ENCODE data around the gene LAMC3. TPM values are rescaled to one million over a fixed set of nuclear protein-coding genes. Genes with fewer than 3 reads are reported as not detected.

The LAMC3 gene
- polyA plus RNA-seq, 1 of the 3 experiments (the other 2 are of a cell fraction): 0.07 TPM

GRCh38 chr9:131085370-131086122 is 76.6 kb downstream of the LAMC3 start:
- Histone ChIP-seq H3K4me1 (ENCODE audit: control insufficient read depth in 1 of 2, insufficient read depth in 2 of 2, low read depth in 1 of 2, low read length in 1 of 2) (no peaks in the 10 kb centered on the region; a peak in 1 of 4 replicates), H3K27me3 (ENCODE audit: insufficient read depth) (peaks cover 13% of the 10 kb centered on the region; the same call in 1 of the 2 replicates), H3F3A (replicated peaks; ENCODE audit: insufficient read depth) (no peaks in the 10 kb centered on the region), H3K9me2 (no peaks in the 10 kb centered on the region), H3K9ac (no peak overlapping the region), H3K4me3 (ENCODE audit: low read depth in 2 of 2, low read length in 1 of 2) (no peak overlapping the region), H3K79me2 (ENCODE audit: insufficient read depth) (no peaks in the 10 kb centered on the region), H2AFZ (ENCODE audit: low read depth) (no peak overlapping the region), H3K27ac (ENCODE audit: low read depth in 2 of 2, low read length in 1 of 2) (no peak overlapping the region), H4K20me1 (ENCODE audit: insufficient read depth) (no peaks in the 10 kb centered on the region), H3K4me2 (no peak overlapping the region), H3K36me3 (replicated peaks in 1 of 2; ENCODE audit: control insufficient read depth in 1 of 2, insufficient read depth in 2 of 2, low read length in 1 of 2) (no peaks in the 10 kb centered on the region), H3K9me3 (no peaks in the 10 kb centered on the region)
- ChIA-PET CTCF (interaction anchor here (1.1 to 3.7 kb wide), 3 partner anchors 9 to 39 kb away, joined by 4 to 15 read pairs (median 6); no protein-coding TSS in a partner anchor), POLR2A (no interaction called here)
- no peak for DNase-seq
- 63% methylated on average over 23 of the region's 23 CpGs for WGBS (ENCODE audit: low lambda C conversion rate)
- TF ChIP-seq NFIC (IDR thresholded peaks at IDR 0.05; ENCODE audit: borderline replicate concordance) (no peak), FOSL2 (IDR thresholded peaks at IDR 0.05; ENCODE audit: borderline replicate concordance, low read depth) (no peak), JUND (IDR thresholded peaks at IDR 0.05) (no peak), FOXJ3 (CRISPR knock-in tag; IDR thresholded peaks at IDR 0.05) (no peak), TEAD4 (IDR thresholded peaks at IDR 0.05; ENCODE audit: borderline replicate concordance, insufficient read depth) (no peak), TCF12 (IDR thresholded peaks at IDR 0.05) (no peak), FOXM1 (IDR thresholded peaks at IDR 0.05; ENCODE audit: low read depth) (no peak)

GRCh38 chr9:131087354-131087893 is 78.5 kb downstream of the LAMC3 start:
- Histone ChIP-seq H3K4me2 (no peak overlapping the region), H3K4me3 (ENCODE audit: low read depth in 2 of 2, low read length in 1 of 2) (no peak overlapping the region), H3K36me3 (replicated peaks in 1 of 2; ENCODE audit: control insufficient read depth in 1 of 2, insufficient read depth in 2 of 2, low read length in 1 of 2) (no peaks in the 10 kb centered on the region), H3K9me3 (no peaks in the 10 kb centered on the region), H4K20me1 (ENCODE audit: insufficient read depth) (no peaks in the 10 kb centered on the region), H3K4me1 (ENCODE audit: control insufficient read depth in 1 of 2, insufficient read depth in 2 of 2, low read depth in 1 of 2, low read length in 1 of 2) (peaks cover 0 to 7% of the 10 kb centered on the region in 2 experiments; a peak in 1 of 4 replicates), H3F3A (replicated peaks; ENCODE audit: insufficient read depth) (no peaks in the 10 kb centered on the region), H2AFZ (ENCODE audit: low read depth) (no peak overlapping the region), H3K9me2 (no peaks in the 10 kb centered on the region), H3K9ac (no peak overlapping the region), H3K27me3 (ENCODE audit: insufficient read depth) (peaks cover 7% of the 10 kb centered on the region; the same call in 1 of the 2 replicates), H3K27ac (ENCODE audit: low read depth in 2 of 2, low read length in 1 of 2) (no peak overlapping the region), H3K79me2 (ENCODE audit: insufficient read depth) (no peaks in the 10 kb centered on the region)
- TF ChIP-seq RXRA (IDR thresholded peaks at IDR 0.05; ENCODE audit: borderline replicate concordance, low read depth) (no peak), MAX (IDR thresholded peaks at IDR 0.05; ENCODE audit: low read depth) (no peak), TCF12 (IDR thresholded peaks at IDR 0.05) (no peak), TAF1 (IDR thresholded peaks at IDR 0.05; ENCODE audit: borderline replicate concordance, low read depth, low read length) (no peak), USF2 (IDR thresholded peaks at IDR 0.05; ENCODE audit: borderline replicate concordance, low read depth, low read length) (no peak), CHD2 (IDR thresholded peaks at IDR 0.05; ENCODE audit: low read length, partially characterized antibody) (no peak), ZBTB33 (IDR thresholded peaks at IDR 0.05; ENCODE audit: borderline replicate concordance, low read depth) (no peak), PBX3 (IDR thresholded peaks at IDR 0.05) (no peak)
- WGBS (ENCODE audit: low lambda C conversion rate): 81% methylated on average over 8 of the region's 19 CpGs
- POLR2A ChIA-PET: interaction anchor here (1.3 kb wide), 1 partner anchor 38 kb away, joined by 3 read pairs; the partner anchor contains the start of gene NUP214
- DNase-seq: no peak
- CTCF ChIA-PET: interaction anchor here (0.7 kb wide), 2 partner anchors 30 to 249 kb away, joined by 3 read pairs; no protein-coding TSS in a partner anchor

Data from SK-N-SH (cell line).